ENCODE results near the gene TPRX1.
"Not testable (repeated sequence)": the region's sequence is repeated elsewhere in the genome, so short reads cannot be mapped to it uniquely, and the experiment has no call there.

Gene TPRX1

DNA sequence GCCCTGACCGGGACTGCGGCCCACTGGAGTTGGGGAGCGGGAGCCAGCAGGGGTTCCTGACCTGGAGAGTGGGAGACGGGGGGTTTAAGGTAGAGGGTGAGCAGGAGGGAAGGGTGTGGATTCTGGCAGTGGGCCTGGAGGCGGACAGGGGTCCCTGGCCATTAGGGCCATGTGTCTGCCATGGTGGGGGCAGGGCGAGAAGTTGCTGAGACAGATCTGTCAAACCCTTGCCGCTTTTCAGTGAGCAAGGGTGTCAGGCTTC, 38.1 kb downstream of the TPRX1 start:
- DNase-seq, result no peak

DNA sequence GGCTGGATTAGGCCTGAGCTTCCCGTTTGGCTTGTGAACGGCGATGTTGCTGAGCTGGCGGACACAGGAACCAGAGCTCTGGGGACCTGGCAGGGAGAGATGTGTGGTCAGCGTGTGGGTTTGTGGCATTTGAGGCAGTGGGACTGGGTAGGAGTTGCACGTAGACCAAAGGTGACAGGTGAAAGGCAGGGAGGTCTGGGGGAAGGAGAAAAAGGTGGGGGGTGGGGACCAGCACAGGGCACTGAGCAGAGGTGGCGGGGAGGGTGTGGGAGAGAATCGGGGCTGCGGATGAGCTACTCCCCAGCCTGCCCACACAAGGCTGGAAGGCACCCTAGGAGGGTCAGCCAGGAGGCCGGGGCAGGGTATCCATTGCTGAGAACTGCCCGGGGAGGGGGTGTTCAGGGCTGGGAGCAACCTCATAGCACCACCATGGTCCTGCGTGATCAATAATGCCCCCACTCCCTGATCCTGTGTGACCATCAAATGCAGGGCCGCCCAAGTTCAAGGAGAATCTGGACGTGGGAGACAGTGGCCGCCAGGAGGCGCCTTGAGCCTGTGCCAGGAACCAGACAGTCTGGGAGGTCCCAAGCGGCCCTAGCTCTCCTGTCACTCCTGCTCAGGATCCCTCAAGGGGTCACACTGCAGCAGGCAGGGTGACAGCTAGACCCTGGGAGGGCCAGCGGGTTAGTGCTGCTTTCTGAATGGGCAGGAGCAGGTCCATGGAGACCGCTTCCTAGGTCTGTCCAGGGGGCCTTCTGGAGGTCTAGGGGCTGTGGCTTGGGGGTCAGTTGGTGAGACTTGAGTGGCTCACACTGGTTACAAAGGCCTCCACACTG, 38.6 kb downstream of the TPRX1 start:
- peak; percentile 90 for DNase-seq

GRCh38 chr19:47764705-47765104, 39.6 kb downstream of the TPRX1 start:
- not testable (repeated sequence) for DNase-seq

- DNase-seq, result no peak
These were observed 41.6 kb downstream of the TPRX1 start for GRCh38 chr19:47762615-47763308.

DNA sequence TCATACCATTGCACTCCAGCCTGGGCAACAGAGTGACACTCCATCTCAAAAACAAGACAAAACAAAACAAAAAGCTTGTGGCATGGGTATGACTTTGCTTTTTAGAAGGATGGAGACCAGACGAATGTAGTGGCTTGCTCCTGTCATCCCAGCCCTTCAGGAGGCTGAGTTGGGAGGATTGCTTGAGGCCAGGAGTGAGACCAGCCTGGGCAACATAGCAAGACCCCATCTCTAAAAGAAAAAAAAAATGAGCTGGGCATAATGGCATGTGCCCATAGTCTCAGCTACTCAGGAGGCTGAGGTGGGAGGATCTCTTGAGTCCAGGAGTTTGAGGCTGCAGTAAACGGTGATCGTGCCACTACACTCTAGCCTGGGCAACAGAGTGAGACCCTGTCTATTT, 42.2 kb downstream of the TPRX1 start:
- DNase-seq, result no peak

DNA sequence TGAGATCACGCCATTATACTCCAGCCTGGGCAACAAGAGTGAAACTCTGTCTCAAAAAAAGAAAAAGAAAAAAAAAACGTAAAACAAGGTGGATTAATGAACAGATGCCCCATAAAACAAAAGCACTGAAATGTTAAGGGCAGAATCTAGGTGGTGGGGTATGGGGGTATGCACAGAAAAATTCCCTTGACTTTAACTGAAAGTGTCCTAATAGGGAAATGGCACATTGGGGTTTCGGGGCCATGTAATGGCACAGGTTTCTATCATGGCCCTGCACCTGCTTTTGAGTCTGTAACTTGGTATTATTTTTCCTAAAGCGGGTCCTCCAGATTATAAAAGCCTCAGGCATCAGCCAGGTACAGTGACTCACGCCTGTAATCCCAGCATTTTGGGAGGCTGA, 42.8 kb downstream of the TPRX1 start:
- no peak for DNase-seq

GRCh38 chr19:47760632-47760999, 43.7 kb downstream of the TPRX1 start:
- DNase-seq, result no peak

GRCh38 chr19:47758443-47758804, 45.9 kb downstream of the TPRX1 start:
- DNase-seq, result no peak

DNA sequence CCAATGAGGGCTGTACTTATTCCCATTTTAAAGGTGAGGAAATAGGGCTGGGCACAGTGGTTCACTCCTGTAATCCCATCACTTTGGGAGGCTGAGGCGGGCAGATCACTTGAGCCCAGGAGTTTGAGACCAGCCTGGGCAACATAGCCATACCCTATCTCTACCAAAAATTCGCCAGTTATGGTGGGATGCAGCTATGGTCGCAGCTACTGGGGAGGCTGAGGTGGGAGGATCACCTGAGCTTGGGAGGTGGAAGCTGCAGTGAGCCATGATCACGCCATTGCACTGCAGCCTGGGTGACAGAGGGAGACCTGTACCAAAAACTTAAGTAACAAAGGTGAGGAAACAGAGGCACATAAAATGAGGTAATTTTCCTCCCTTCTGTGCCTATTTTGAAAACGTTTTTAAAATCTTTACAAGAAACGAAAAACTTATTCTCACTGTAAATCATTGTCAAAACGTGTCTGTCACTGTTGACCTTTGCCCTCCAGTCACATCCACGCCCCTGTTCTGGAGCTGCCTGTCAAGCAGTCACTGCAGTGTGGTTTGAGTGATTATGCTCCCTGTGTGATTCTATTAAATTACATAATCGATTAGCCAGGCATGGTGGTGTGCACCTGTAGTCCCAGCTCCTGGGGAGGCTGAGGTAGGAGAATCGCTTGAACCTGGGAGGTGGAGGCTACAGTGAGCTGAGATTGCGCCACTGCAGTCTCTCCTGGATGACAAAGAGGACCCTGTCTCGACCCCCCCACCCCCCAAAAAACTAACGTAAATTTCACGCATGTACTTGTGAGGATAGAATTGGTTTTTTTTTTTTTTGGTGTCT, 46.5 kb downstream of the TPRX1 start:
- no peak for DNase-seq

DNA sequence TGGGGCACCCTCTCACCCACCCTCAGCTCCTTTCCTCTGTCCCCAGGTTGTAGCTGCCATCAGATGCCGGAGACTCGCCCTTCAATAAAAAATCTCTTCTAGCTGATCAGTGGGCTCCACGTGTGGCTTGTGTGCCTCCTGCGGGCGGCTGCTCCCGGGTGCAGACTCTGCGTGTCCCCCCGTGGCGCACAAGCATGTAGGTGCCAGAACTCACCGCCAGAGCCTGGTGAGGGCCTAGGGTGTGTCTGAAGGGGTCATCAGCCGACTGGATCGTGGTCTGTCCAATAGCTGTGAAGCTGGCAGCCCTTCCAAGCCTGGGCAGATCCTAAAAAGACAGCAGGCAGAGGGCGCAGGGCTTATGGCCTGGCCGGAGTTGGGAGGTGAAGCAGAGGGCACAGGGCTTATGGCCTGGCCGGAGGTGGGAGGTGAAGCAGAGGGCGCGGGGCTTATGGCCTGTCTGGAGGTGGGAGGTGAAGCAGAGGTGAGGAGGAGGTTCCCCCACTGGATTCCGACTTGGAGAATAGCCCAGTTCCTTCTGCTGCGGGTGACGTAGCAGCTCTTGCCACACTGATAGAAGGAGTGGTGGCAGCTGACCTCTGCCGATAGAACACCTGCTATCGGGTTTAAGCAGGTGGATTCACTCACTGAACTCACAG, 47.3 kb downstream of the TPRX1 start:
- no peak for DNase-seq

DNA sequence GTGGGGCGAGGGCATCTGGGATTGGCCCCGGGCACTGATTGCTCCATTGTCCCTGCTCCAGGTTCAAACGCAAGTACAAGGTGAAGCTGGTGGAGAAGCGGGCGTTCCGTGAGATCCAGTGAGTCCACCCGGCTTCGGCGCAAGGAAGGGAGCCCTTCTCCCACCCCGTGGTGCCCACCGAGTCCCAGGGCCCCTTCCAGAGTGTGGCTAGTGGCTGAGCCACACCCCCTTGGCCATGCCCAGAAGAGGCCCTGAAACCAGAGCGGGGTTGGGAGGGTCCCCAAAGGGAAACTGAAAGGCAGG, 47.8 kb downstream of the TPRX1 start:
- no peak for DNase-seq

DNA sequence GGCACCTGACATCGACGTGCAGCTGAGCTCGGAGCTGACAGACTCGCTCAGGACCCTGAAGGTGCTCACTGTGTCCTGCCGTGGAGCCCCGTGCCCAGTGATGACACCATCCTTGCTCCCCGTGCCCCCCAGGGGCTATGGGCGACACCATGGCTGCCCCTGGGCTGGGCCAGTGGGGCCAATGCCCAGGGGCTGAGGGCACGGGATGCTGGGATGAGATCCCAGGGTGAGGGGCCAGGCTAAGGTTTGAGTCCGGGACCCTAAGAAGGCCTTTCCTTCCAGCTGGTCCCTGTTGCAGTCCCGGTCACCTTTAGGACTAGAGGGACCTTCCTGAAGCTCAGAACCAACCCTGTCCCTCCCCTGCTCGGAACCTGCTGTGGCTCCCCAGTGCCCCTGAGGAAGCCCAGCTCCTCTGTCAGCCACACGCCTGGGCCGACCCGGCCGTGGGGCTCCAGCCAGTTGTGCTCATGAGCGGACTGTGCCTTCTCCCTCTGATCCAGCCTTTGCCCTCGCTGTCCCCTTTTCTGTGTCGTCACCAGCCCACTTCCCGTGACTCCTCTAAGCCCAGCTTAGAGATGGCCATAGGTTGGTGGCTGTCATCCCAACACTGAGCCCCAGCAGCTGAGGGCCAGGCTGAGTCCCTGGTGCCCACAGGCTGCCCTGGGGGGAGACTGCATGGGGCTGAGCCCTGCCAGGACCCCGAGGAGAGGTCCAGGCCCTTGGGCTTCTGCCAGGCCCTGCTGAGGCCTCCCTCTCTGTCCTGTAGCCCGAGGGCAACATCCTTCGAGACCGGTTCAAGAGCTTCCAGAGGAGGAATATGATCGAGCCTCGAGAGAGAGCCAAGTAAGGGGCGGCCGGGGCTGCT, 48.4 kb downstream of the TPRX1 start:
- no peak for DNase-seq

DNA sequence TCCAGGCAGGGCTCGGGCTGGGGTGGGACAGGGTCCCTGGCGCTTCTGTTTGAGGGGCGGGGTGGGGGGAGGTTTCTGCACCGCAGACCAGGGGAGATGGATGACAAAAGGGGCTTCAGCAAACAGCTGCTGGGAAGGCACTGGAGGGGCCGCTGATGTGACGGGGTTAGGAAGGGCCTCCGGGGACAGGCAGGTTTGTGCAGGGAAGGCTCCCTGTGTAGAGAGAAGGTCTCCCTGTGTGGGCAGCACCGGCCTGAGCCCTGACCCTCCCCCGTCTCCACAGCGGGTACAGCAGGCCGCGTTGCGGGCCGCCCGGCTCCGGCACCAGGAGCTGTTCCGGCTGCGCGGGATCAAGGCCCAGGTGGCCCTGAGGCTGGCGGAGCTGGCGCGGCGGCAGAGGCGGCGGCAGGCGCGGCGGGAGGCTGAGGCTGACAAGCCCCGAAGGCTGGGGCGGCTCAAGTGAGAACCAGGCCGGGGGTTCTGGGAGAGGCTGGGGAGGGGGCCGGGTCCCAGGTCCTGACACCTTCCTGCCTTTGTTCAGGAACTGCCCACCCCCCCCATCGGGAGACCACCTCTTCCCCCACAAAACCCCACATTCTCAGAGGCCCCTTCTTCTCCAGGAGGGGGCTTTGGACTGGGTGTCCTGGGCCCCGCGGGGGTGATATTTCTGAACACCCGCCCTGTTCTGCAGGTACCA, 49.1 kb downstream of the TPRX1 start:
- no peak for DNase-seq

DNA sequence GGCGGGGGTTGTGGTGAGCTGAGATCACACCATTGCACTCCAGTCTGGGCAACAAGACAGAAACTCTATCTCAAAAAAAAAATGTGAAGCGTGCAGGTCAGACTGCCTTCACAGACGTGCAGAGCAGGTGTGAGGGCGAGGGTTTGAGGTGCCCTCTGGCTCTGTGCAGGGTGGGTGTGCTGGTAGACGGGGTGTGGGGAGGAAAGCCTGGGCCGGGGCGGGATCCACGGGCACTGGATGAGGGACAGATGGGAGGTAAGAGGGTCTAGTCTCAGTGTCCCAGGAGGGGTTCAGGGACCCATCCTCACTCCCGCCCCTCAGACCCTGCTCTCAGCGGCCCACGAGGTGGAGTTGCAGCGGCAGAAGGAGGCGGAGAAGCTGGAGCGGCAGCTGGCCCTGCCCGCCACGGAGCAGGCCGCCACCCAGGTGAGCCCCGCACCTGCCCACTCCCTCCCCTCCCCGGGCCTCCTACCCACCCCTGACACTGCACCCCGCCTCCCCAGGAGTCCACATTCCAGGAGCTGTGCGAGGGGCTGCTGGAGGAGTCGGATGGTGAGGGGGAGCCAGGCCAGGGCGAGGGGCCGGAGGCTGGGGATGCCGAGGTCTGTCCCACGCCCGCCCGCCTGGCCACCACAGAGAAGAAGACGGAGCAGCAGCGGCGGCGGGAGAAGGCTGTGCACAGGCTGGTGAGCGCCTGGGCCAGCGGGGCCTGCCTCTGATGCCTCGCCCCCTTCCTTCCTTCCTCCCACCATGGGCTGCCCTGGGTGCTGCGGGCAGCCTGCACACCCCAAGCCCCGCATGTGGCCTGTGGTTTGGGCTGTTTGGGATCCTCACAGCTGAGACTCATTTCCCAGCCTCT, 49.9 kb downstream of the TPRX1 start:
- DNase-seq, result no peak

DNA sequence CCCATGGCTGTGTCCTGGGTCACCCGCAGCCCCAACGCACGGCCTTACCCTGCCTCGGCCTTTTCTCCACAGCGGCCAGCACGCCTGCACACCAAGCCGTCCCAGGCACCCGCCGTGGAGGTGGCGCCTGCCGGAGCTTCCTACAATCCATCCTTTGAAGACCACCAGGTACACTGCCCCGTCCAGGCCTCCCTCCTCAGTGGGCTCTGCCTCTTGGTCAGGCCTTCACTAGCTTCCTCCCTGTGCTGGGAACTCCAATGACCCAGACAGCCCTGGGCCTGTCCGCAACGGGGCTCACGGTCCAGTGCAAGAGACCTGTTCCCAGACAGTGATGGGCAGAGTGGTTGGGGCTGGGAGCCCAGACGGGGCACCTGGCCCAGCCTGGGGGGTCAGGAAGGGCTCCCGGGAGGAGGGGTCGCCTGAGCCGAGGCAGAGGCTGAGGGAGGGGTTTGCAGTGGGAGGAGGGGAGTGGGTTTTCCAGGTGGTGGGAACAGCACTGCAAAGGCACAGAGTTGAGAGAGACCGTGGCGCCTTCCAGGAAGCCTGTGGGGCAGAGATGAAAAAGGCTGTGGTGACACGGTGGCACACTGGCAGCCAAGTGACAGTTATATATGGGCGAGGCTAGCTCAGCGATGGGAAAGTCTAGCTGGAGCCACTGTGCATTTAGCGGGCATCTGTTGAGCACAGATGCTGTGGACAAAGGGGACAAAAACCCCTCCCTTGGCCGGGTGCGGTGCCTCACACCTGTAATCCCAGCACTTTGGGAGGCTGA, 51.7 kb downstream of the TPRX1 start:
- DNase-seq, result no peak

Data from eye (tissue), 1 donor.